ENCODE results near the gene VASH1.

- no peak for TF ChIP-seq CTCF (conservative IDR thresholded peaks at IDR 0.05)
- no peak for TF ChIP-seq ZFX (IDR thresholded peaks at IDR 0.05)
Observed at GRCh38 chr14:76808990-76809389, 47.7 kb downstream of the VASH1 start.
